Keratinocyte (primary cell): ENCODE data around the gene ITPR2. TPM values are rescaled to one million over a fixed set of nuclear protein-coding genes. Genes with fewer than 3 reads are reported as not detected.

Source experiments
- DNase-seq: peaks from one replicate; pipeline ENCODE4 v3.0.0-alpha.2; 2011; ENCODE audit warnings: low read depth, missing footprints, low spot score
- FAIRE-seq: peaks from 2 replicates; lab custom pipeline; 2011; peaks lifted over from hg19 to GRCh38; lab: Jason Lieb, UNC
- H2AFZ ChIP-seq: 2 replicates; pipeline ENCODE4 v1.6.0; 2012; ENCODE audit warnings: low read length, control low read depth, inconsistent platforms; ENCODE audit not compliant: control insufficient read depth
- H3K27ac ChIP-seq: 2 replicates; pipeline ENCODE4 v1.5.1; 2011; ENCODE audit warnings: low read length; ENCODE audit not compliant: control insufficient read depth, insufficient read depth
- H3K27me3 ChIP-seq: 3 replicates; pipeline ENCODE4 v1.6.0; 2011; ENCODE audit warnings: low read length; ENCODE audit not compliant: control insufficient read depth, insufficient read depth; ENCODE audit errors: extremely low read depth
- H3K36me3 ChIP-seq, 2 experiments: 2 replicates in 1 of 2; 3 replicates in 1 of 2; pipeline ENCODE4 v1.5.1; 2011; ENCODE audit warnings: low read length in 2 of 2, mild to moderate bottlenecking in 1 of 2; ENCODE audit not compliant: control insufficient read depth in 2 of 2, insufficient read depth in 2 of 2; ENCODE audit errors: extremely low read depth in 1 of 2
- H3K4me1 ChIP-seq: 3 replicates; pipeline ENCODE4 v1.5.1; 2011; ENCODE audit warnings: low read length; ENCODE audit not compliant: control insufficient read depth, insufficient read depth; ENCODE audit errors: extremely low read depth
- H3K4me2 ChIP-seq: 3 replicates; pipeline ENCODE4 v1.6.0; 2011; ENCODE audit warnings: low read depth, low read length; ENCODE audit not compliant: control insufficient read depth, insufficient read depth; ENCODE audit errors: extremely low read depth
- H3K4me3 ChIP-seq, 3 experiments: fragments of 200-600 bp in 1 of 3; sonication (generic) in 1 of 3; 2 replicates in 2 of 3; 3 replicates in 1 of 3; pipeline ENCODE4 v1.5.1; 2011 to 2016; ENCODE audit warnings: low read length in 3 of 3, mild to moderate bottlenecking in 3 of 3, control low read depth in 2 of 3, inconsistent platforms in 1 of 3, low read depth in 1 of 3, mixed read lengths in 1 of 3, mixed run types in 1 of 3, moderate library complexity in 1 of 3; ENCODE audit not compliant: control insufficient read depth in 2 of 3, insufficient read depth in 2 of 3; ENCODE audit errors: extremely low read depth in 1 of 3
- H3K79me2 ChIP-seq: 2 replicates; pipeline ENCODE4 v1.6.0; 2012; ENCODE audit warnings: low read length; ENCODE audit not compliant: control insufficient read depth, insufficient read depth
- H3K9ac ChIP-seq: 3 replicates; pipeline ENCODE4 v1.6.0; 2011; ENCODE audit warnings: low read length; ENCODE audit not compliant: control insufficient read depth, insufficient read depth; ENCODE audit errors: extremely low read depth
- H3K9me1 ChIP-seq: 3 replicates; pipeline ENCODE4 v1.6.0; 2011; ENCODE audit warnings: low read length; ENCODE audit not compliant: control insufficient read depth, insufficient read depth; ENCODE audit errors: extremely low read depth
- H3K9me3 ChIP-seq: 2 replicates; pipeline ENCODE4 v1.5.1; 2012; ENCODE audit warnings: low read depth, low read length; ENCODE audit not compliant: control insufficient read depth
- H4K20me1 ChIP-seq: 3 replicates; pipeline ENCODE4 v1.6.0; 2011; ENCODE audit warnings: low read length; ENCODE audit not compliant: control insufficient read depth, insufficient read depth; ENCODE audit errors: extremely low read depth
- CTCF ChIP-seq, 3 experiments: IDR thresholded peaks in 1 of 3; conservative IDR thresholded peaks in 1 of 3; optimal IDR thresholded peaks in 1 of 3; 2 replicates in 2 of 3; 3 replicates in 1 of 3; pipeline versions ENCODE3 to v1.5.1; 2011; ENCODE audit warnings: low read length in 3 of 3, mild to moderate bottlenecking in 3 of 3, moderate library complexity in 2 of 3, control low read depth in 1 of 3, inconsistent platforms in 1 of 3; ENCODE audit not compliant: insufficient read depth in 2 of 3; ENCODE audit errors: extremely low read depth in 1 of 3
- EZH2 ChIP-seq: IDR thresholded peaks from one replicate; pipeline ENCODE4 v1.6.1; 2012; ENCODE audit warnings: inconsistent platforms, mild to moderate bottlenecking, low read length, moderate library complexity
- dilution Hi-C: fragments of 300-500 bp; cut with MboI; formaldehyde crosslinking; loops from one replicate; pipeline ENCODE4 v1.7.0; 2020; ENCODE audit warnings: low sequenced_read_pairs; ENCODE audit not compliant: extremely low pct_ligation_motif_present
- polyA plus RNA-seq, 5 experiments: library from polyadenylated mRNA; depleted of rRNA in 3 of 5; stranded (reverse) in 3 of 5; stranded (forward) in 1 of 5; unstranded in 1 of 5; fragments of >200 nt; gene quantifications; 1 replicate in 1 of 5; 2 replicates in 3 of 5; 3 replicates in 1 of 5; pipeline versions ENCODE4 v1.2.1 to v1.2.3, GENCODE V29; 2011 to 2012; ENCODE audit warnings: missing spikeins in 2 of 5, low read depth in 1 of 5, low replicate concordance in 1 of 5

The ITPR2 gene
- polyA plus RNA-seq, 1 donor (not counting 4 experiments of a cell fraction or from before 2014, with no cell fraction given): 7.6 TPM

GRCh38 chr12:26648584-26648983, 184.4 kb downstream of the ITPR2 start:
- Histone ChIP-seq H3K4me1 (peaks cover 9% of the 10 kb centered on the region), H3K79me2 (no peaks in the 10 kb centered on the region), H3K9me1 (no peaks in the 10 kb centered on the region), H3K9ac (no peak overlapping the region), H3K9me3 (no peaks in the 10 kb centered on the region), H3K27me3 (no peaks in the 10 kb centered on the region), H4K20me1 (no peaks in the 10 kb centered on the region), H3K36me3 (peaks cover 0 to 5% of the 10 kb centered on the region in 2 experiments), H3K4me3 (no peak overlapping the region), H3K27ac (no peak overlapping the region), H3K4me2 (no peak overlapping the region), H2AFZ (no peak overlapping the region)
- TF ChIP-seq EZH2 (no peak), CTCF (optimal IDR thresholded peaks at IDR 0.05 in 1 of 3, IDR thresholded peaks at IDR 0.05 in 1 of 3, conservative IDR thresholded peaks at IDR 0.05 in 1 of 3; ENCODE audit: extremely low read depth in 1 of 3, insufficient read depth in 2 of 3, low read length in 3 of 3) (no peak)
- no peak for FAIRE-seq
- no peak for DNase-seq
- dilution Hi-C loops: no loop called here

- H3K9me3 ChIP-seq: no peaks in the 10 kb centered on the region
- H3K36me3 ChIP-seq: peaks cover 0 to 5% of the 10 kb centered on the region in 2 experiments
- dilution Hi-C loops: no loop called here
- FAIRE-seq: no peak
- no peak for DNase-seq
- H3K4me2 ChIP-seq: no peak overlapping the region
- H3K27ac ChIP-seq: no peak overlapping the region
- H3K4me1 ChIP-seq: peaks cover 9% of the 10 kb centered on the region
- no peak overlapping the region for H3K9ac ChIP-seq
- H3K4me3 ChIP-seq: no peak overlapping the region
- H4K20me1 ChIP-seq: no peaks in the 10 kb centered on the region
- TF ChIP-seq CTCF (optimal IDR thresholded peaks at IDR 0.05 in 1 of 3, IDR thresholded peaks at IDR 0.05 in 1 of 3, conservative IDR thresholded peaks at IDR 0.05 in 1 of 3; ENCODE audit: extremely low read depth in 1 of 3, insufficient read depth in 2 of 3, low read length in 3 of 3) (no peak), EZH2 (no peak)
- H3K79me2 ChIP-seq: no peaks in the 10 kb centered on the region
- H2AFZ ChIP-seq: no peak overlapping the region
- H3K27me3 ChIP-seq: no peaks in the 10 kb centered on the region
- H3K9me1 ChIP-seq: no peaks in the 10 kb centered on the region
Observed at GRCh38 chr12:26648066-26648465, 184.9 kb downstream of the ITPR2 start.
